Lower leg skin (tissue), 4 donors: ENCODE data around the gene NUBP1. TPM values are rescaled to one million over a fixed set of nuclear protein-coding genes. Genes with fewer than 3 reads are reported as not detected.

Experiments used
- DNase-seq, 2 donors: peaks; one replicate each; pipeline ENCODE4 v3.0.0-alpha.2; 2019; ENCODE audit warnings: low spot score in 2 of 2
- H3K4me3 ChIP-seq: fragments of 200-600 bp; sonication (generic); 2 replicates; pipeline ENCODE4 v1.5.1; 2017; ENCODE audit warnings: mild to moderate bottlenecking, low read depth; ENCODE audit not compliant: poor library complexity, severe bottlenecking
- POLR2A ChIP-seq, 2 donors: fragments of 450-650 bp; IDR thresholded peaks; one replicate each; pipeline ENCODE4 v1.6.1; 2016 to 2017; ENCODE audit warnings: antibody characterized with exemption in 2 of 2, mild to moderate bottlenecking in 1 of 2, moderate library complexity in 1 of 2
- WGBS, 2 donors: methylation state at CpG; one replicate each; pipeline ENCODE4 v1.1.5; 2018; 5-methylcytosine and 5-hydroxymethylcytosine counted together
- intact Hi-C: fragments of 100-400 bp; cut with DNase I; formaldehyde crosslinking; loops from one replicate; pipeline ENCODE4 v1.15.0; 2023; ENCODE audit warnings: low total_unique reads
- total RNA-seq, 4 donors: library from RNA; depleted of rRNA; stranded (reverse); fragments of >200 nt; gene quantifications; one replicate each; pipeline ENCODE4 v1.1.0, GENCODE V29; 2016
- TF ChIP-seq, protein P1 (sequence below), 3 donors: fragments of 450-650 bp; IDR thresholded peaks; one replicate each; pipeline ENCODE4 v1.5.1; 2016; ENCODE audit warnings: antibody characterized with exemption in 3 of 3, mild to moderate bottlenecking in 3 of 3, moderate library complexity in 2 of 3

NUBP1 gene
- total RNA-seq, 4 donors from 2014 or later: 16.3 to 26.7 (median 25.1) TPM

GRCh38 chr16:10799736-10800135 is 56.1 kb downstream of the NUBP1 start:
- DNase-seq: no peak
- intact Hi-C loops: no loop called here
- TF ChIP-seq POLR2A (IDR thresholded peaks at IDR 0.05): no peak
- TF ChIP-seq, protein P1, sequence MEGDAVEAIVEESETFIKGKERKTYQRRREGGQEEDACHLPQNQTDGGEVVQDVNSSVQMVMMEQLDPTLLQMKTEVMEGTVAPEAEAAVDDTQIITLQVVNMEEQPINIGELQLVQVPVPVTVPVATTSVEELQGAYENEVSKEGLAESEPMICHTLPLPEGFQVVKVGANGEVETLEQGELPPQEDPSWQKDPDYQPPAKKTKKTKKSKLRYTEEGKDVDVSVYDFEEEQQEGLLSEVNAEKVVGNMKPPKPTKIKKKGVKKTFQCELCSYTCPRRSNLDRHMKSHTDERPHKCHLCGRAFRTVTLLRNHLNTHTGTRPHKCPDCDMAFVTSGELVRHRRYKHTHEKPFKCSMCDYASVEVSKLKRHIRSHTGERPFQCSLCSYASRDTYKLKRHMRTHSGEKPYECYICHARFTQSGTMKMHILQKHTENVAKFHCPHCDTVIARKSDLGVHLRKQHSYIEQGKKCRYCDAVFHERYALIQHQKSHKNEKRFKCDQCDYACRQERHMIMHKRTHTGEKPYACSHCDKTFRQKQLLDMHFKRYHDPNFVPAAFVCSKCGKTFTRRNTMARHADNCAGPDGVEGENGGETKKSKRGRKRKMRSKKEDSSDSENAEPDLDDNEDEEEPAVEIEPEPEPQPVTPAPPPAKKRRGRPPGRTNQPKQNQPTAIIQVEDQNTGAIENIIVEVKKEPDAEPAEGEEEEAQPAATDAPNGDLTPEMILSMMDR (IDR thresholded peaks at IDR 0.05): no peak
- H3K4me3 ChIP-seq: no peak overlapping the region
- WGBS, 2 donors: 67 to 91% methylated on average over 3 of the region's 3 CpGs

- DNase-seq: no peak
- TF ChIP-seq POLR2A (IDR thresholded peaks at IDR 0.05): no peak
- TF ChIP-seq, protein P1 (IDR thresholded peaks at IDR 0.05): no peak
- intact Hi-C loops: no loop called here
- H3K4me3 ChIP-seq: no peak overlapping the region
- 60 to 66% methylated on average over 9 of the region's 9 CpGs for WGBS, 2 donors
Measured at GRCh38 chr16:10805334-10805733, 61.7 kb downstream of the NUBP1 start.

DNA sequence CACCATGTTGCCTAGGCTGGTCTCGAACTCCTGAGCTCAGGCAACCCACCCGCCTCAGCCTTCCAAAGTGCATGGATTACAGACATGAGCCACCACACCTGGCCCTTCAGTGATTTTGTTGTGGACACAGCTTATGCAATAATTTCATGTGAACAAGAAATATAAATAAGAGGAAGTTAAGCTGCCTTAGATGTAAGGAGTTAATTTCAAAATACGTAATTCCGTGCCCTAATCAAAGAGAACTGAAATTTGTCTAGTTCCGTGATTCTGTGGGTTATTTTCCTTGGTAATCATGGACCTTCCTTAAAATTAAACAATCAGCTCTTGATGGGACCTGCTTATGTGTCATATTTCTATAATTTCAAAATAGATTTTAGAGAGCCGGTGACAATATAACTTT is 63.1 kb downstream of the NUBP1 start:
- TF ChIP-seq, protein P1 (IDR thresholded peaks at IDR 0.05): no peak
- no peak for TF ChIP-seq POLR2A (IDR thresholded peaks at IDR 0.05)
- DNase-seq: no peak
- 84% methylated on average over 6 of the region's 6 CpGs for WGBS, 2 donors
- intact Hi-C loops: no loop called here
- no peak overlapping the region for H3K4me3 ChIP-seq

GRCh38 chr16:10808218-10808617 is 64.6 kb downstream of the NUBP1 start:
- no peak for DNase-seq
- H3K4me3 ChIP-seq: no peak overlapping the region
- intact Hi-C loops: no loop called here
- TF ChIP-seq POLR2A (IDR thresholded peaks at IDR 0.05): no peak
- TF ChIP-seq, protein P1 (IDR thresholded peaks at IDR 0.05): no peak
- WGBS, 2 donors: 84% methylated on average over 3 of the region's 3 CpGs

GRCh38 chr16:10808850-10809249 is 65.2 kb downstream of the NUBP1 start:
- H3K4me3 ChIP-seq: no peak overlapping the region
- 80 to 85% methylated on average over 3 of the region's 3 CpGs for WGBS, 2 donors
- no peak for DNase-seq
- TF ChIP-seq, protein P1 (IDR thresholded peaks at IDR 0.05): no peak
- TF ChIP-seq POLR2A (IDR thresholded peaks at IDR 0.05): no peak
- intact Hi-C loops: no loop called here

DNA sequence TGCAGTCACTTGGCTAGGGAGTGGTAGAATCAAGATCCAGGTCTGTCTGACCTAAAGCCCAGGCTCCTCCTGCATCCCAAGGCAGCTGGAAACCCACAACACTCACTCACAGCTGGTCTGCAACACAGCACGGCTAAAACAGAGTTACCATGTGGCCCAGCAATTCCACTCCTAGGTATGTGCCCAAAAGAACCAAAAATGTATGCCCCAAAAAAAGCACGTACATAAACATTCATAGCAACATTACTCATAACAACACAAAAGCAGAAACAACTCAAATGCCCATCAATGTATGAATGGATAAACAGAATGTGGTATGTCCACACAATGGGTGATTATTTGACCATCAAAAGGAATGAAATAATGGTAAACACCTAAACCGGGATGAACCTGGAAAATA is 66.1 kb downstream of the NUBP1 start:
- intact Hi-C loops: no loop called here
- WGBS, 2 donors: 90 to 92% methylated on average over 3 of the region's 3 CpGs

More for the DNA sequence above, 66.1 kb downstream of the NUBP1 start:
- TF ChIP-seq, protein P1 (IDR thresholded peaks at IDR 0.05): no peak
- no peak for TF ChIP-seq POLR2A (IDR thresholded peaks at IDR 0.05)
- H3K4me3 ChIP-seq: no peak overlapping the region
- no peak for DNase-seq
